PC-9 (cell line): ENCODE data around the gene ANKRD44. TPM values are rescaled to one million over a fixed set of nuclear protein-coding genes. Genes with fewer than 3 reads are reported as not detected.

Experiments used
- BruUV-seq: library from RNA; stranded (reverse); fragments of 400-500 nt; replicated peaks from 2 replicates; lab custom pipeline; 2021; lab: Mats Ljungman, UMichigan
- CTCF ChIA-PET: fragments of 300-600 bp; sonication (Branson Sonifier 250); formaldehyde crosslinking; loops from one replicate; lab custom pipeline; 2022; ENCODE audit warnings: antibody characterized with exemption; lab: Charles Lee
- POLR2A ChIA-PET: fragments of 300-600 bp; sonication (Branson Sonifier 250); formaldehyde crosslinking; loops from one replicate; lab custom pipeline; 2022; ENCODE audit warnings: antibody characterized with exemption; ENCODE audit not compliant: unreplicated experiment; lab: Charles Lee
- DNase-seq, 2 experiments: peaks; one replicate each; pipeline versions ENCODE4 v3.0.0 to v3.0.0-alpha.2; 2015 to 2022; ENCODE audit warnings: mixed read lengths in 1 of 2
- H2AFZ ChIP-seq: fragments of 200-600 bp; sonication (generic); 2 replicates; pipeline ENCODE4 v1.8.1; 2017; ENCODE audit warnings: antibody characterized with exemption
- H3F3A ChIP-seq: fragments of 200-600 bp; sonication (generic); 2 replicates; pipeline ENCODE4 v1.8.1; 2017; ENCODE audit warnings: antibody characterized with exemption, mild to moderate bottlenecking, low read depth; ENCODE audit not compliant: insufficient read depth
- H3K27ac ChIP-seq: fragments of 200-600 bp; sonication (generic); 2 replicates; pipeline ENCODE4 v1.6.1; 2016; ENCODE audit warnings: mixed run types
- H3K27me3 ChIP-seq: fragments of 200-600 bp; sonication (generic); 2 replicates; pipeline ENCODE4 v1.6.1; 2016; ENCODE audit warnings: low read depth, mixed run types; ENCODE audit not compliant: insufficient read depth
- H3K36me3 ChIP-seq: fragments of 200-600 bp; sonication (generic); 2 replicates; pipeline ENCODE4 v1.6.1; 2016; ENCODE audit warnings: low read depth, mixed run types
- H3K4me1 ChIP-seq: fragments of 200-600 bp; sonication (generic); replicated peaks from 2 replicates; pipeline ENCODE4 v1.6.1; 2016; ENCODE audit warnings: mixed run types; ENCODE audit not compliant: insufficient read depth
- H3K4me2 ChIP-seq: fragments of 200-600 bp; sonication (generic); 2 replicates; pipeline ENCODE4 v1.6.1; 2017; ENCODE audit warnings: mixed run types
- H3K4me3 ChIP-seq: fragments of 200-600 bp; sonication (generic); 2 replicates; pipeline ENCODE4 v1.6.1; 2016; ENCODE audit warnings: mixed run types
- H3K79me2 ChIP-seq: fragments of 200-600 bp; sonication (generic); 2 replicates; pipeline ENCODE4 v1.6.1; 2017; ENCODE audit warnings: low read depth, mixed run types
- H3K9me2 ChIP-seq: fragments of 200-600 bp; sonication (generic); 2 replicates; pipeline ENCODE4 v1.8.1; 2017; ENCODE audit warnings: mild to moderate bottlenecking; ENCODE audit not compliant: insufficient read depth
- H3K9me3 ChIP-seq: fragments of 200-600 bp; sonication (generic); 2 replicates; pipeline ENCODE4 v1.8.1; 2016; ENCODE audit warnings: low read depth; ENCODE audit not compliant: insufficient read depth
- H4K20me1 ChIP-seq: fragments of 200-600 bp; sonication (generic); 2 replicates; pipeline ENCODE4 v1.8.1; 2017; ENCODE audit not compliant: insufficient read depth
- EZH2 ChIP-seq: fragments of 200-600 bp; sonication (generic); IDR thresholded peaks from 2 replicates; pipeline ENCODE4 v1.8.0; 2017; ENCODE audit warnings: antibody characterized with exemption, low read depth
- intact Hi-C: fragments of 100-400 bp; cut with micrococcal nuclease; formaldehyde crosslinking; loops from one replicate; pipeline ENCODE4 v1.10.0; 2022; ENCODE audit not compliant: unreplicated experiment
- total RNA-seq: library from RNA; stranded (reverse); gene quantifications from 2 replicates; pipeline ENCODE4 v1.2.3, GENCODE V29; 2021
- TF ChIP-seq, protein P1 (sequence below): fragments of 200-600 bp; sonication (generic); conservative IDR thresholded peaks from 2 replicates; pipeline ENCODE4 v1.6.1; 2017; ENCODE audit warnings: mixed run types, antibody characterized with exemption, mild to moderate bottlenecking, moderate library complexity

ANKRD44 gene
- total RNA-seq, 1 experiment from 2014 or later, result 3.4 TPM

DNA sequence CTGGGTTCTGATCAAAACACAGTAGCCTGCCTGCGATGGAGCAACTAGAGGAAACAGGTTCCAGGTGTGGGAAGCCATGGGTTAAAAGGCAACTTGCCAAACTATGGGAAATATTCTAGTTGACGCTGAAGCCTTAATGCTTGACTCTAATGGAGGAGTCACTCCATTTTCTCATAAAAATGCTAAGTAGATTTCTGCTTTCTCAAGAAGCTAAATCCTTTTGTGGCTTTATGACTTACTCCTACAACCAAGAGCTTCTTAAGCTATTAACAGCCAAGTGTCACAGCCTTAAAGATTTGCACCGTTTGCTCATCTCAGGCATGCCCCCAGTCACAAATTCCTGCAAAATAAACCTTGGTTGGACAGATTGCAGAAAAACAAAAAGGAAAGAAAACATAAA lies 25.2 kb downstream of the ANKRD44 start:
- H4K20me1 ChIP-seq, result no peaks in the 10 kb centered on the region
- H3K36me3 ChIP-seq, result no peaks in the 10 kb centered on the region
- H3K9me2 ChIP-seq, result no peaks in the 10 kb centered on the region
- TF ChIP-seq EZH2, result no peak
- TF ChIP-seq, protein P1, sequence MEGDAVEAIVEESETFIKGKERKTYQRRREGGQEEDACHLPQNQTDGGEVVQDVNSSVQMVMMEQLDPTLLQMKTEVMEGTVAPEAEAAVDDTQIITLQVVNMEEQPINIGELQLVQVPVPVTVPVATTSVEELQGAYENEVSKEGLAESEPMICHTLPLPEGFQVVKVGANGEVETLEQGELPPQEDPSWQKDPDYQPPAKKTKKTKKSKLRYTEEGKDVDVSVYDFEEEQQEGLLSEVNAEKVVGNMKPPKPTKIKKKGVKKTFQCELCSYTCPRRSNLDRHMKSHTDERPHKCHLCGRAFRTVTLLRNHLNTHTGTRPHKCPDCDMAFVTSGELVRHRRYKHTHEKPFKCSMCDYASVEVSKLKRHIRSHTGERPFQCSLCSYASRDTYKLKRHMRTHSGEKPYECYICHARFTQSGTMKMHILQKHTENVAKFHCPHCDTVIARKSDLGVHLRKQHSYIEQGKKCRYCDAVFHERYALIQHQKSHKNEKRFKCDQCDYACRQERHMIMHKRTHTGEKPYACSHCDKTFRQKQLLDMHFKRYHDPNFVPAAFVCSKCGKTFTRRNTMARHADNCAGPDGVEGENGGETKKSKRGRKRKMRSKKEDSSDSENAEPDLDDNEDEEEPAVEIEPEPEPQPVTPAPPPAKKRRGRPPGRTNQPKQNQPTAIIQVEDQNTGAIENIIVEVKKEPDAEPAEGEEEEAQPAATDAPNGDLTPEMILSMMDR, result no peak
- intact Hi-C loops, result no loop called here
- H3K4me1 ChIP-seq, result peaks cover 9% of the 10 kb centered on the region
- H3F3A ChIP-seq, result no peaks in the 10 kb centered on the region
- BruUV-seq, result no TSS peak
- no peaks in the 10 kb centered on the region for H3K9me3 ChIP-seq
- no peak overlapping the region for H2AFZ ChIP-seq
- no peak for DNase-seq
- no peak overlapping the region for H3K4me2 ChIP-seq
- no peak overlapping the region for H3K27ac ChIP-seq
- H3K79me2 ChIP-seq, result no peaks in the 10 kb centered on the region
- peaks cover 2% of the 10 kb centered on the region; the same call in 1 of the 2 replicates for H3K27me3 ChIP-seq
- POLR2A ChIA-PET, result no interaction called here
- H3K4me3 ChIP-seq, result no peak overlapping the region
- CTCF ChIA-PET, result no interaction called here

DNA sequence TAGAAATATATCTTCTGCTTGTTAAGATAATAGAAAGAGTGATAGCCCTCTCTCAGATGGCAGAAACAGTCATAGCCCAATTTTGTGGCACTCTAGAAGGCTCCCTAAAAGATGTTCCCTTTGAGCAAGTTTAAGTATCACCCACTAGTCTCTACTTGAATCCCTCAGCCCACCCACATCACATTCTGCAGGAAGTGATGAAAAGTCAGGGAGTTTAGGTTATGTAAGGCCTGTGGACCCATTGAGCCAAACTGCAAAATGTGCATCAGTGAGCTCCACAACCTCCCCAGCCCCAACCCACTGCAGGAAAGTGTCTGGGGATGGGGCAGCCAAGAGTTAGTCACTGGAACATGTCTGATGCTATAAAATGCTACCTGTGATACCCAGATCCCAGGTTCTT lies 25.6 kb downstream of the ANKRD44 start:
- no peak overlapping the region for H2AFZ ChIP-seq
- H3K27me3 ChIP-seq, result peaks cover 3% of the 10 kb centered on the region; the same call in 1 of the 2 replicates
- no peak for DNase-seq
- H4K20me1 ChIP-seq, result no peaks in the 10 kb centered on the region
- H3K4me1 ChIP-seq, result peaks cover 9% of the 10 kb centered on the region
- no peak overlapping the region for H3K4me2 ChIP-seq
- no peak overlapping the region for H3K27ac ChIP-seq
- TF ChIP-seq, protein P1, result no peak
- TF ChIP-seq EZH2, result no peak
- H3F3A ChIP-seq, result no peaks in the 10 kb centered on the region
- H3K36me3 ChIP-seq, result no peaks in the 10 kb centered on the region
- CTCF ChIA-PET, result no interaction called here
- H3K9me2 ChIP-seq, result no peaks in the 10 kb centered on the region
- H3K4me3 ChIP-seq, result no peak overlapping the region
- no TSS peak for BruUV-seq
- POLR2A ChIA-PET, result interaction anchor here (0.7 kb wide), 1 partner anchor 28 kb away, joined by 3 read pairs; no protein-coding TSS in a partner anchor
- intact Hi-C loops, result no loop called here
- no peaks in the 10 kb centered on the region for H3K9me3 ChIP-seq
- no peaks in the 10 kb centered on the region for H3K79me2 ChIP-seq

DNA sequence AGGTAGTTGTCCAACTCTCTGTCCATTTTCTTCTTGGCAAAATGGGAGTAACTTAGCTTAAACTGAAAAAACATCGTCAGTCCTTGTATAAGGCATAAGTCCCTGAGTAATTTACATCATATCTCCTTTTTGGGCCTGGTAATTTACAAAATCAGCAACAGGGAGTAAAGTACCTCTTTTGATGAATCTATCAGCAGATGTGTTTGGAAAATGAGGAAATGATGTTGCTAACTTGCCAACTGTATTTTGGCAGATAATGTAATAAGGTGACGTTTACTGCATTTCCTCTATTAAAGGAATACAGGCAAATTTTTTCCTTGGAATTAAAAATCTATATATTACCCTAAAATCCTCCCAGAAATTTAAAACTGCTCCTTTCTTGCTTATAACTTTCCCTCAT lies 29.2 kb downstream of the ANKRD44 start:
- DNase-seq, result no peak
- Histone ChIP-seq H3K27me3 (peaks cover 3% of the 10 kb centered on the region; the same call in 1 of the 2 replicates), H3K9me3 (no peaks in the 10 kb centered on the region), H3K4me1 (no peaks in the 10 kb centered on the region), H3K4me2 (no peak overlapping the region), H3K9me2 (no peaks in the 10 kb centered on the region), H3K27ac (no peak overlapping the region), H3K36me3 (no peaks in the 10 kb centered on the region), H3F3A (no peaks in the 10 kb centered on the region), H2AFZ (no peak overlapping the region), H3K79me2 (no peaks in the 10 kb centered on the region), H3K4me3 (no peak overlapping the region), H4K20me1 (no peaks in the 10 kb centered on the region)
- no TSS peak for BruUV-seq
- ChIA-PET POLR2A (no interaction called here), CTCF (interaction anchor here (0.6 kb wide), 1 partner anchor 424 kb away, joined by 8 read pairs; the partner anchor contains the start of gene MARS2)
- TF ChIP-seq EZH2, result no peak
- TF ChIP-seq, protein P1, result no peak
- intact Hi-C loops, result no loop called here
